Thyroid gland (tissue), 4 donors: Measurements from ENCODE around the gene ZYG11B. TPM values are rescaled to one million over a fixed set of nuclear protein-coding genes. Genes with fewer than 3 reads are reported as not detected.

Experiments
- DNase-seq, 2 donors: peaks; one replicate each; pipeline ENCODE4 v3.0.0-alpha.2; 2019
- H3K27ac ChIP-seq, 3 donors: fragments of 200-600 bp; sonication (generic); 1 replicate in 2 of 3; 2 replicates in 1 of 3; pipeline ENCODE4 v1.5.1; 2016 to 2019; ENCODE audit warnings: mild to moderate bottlenecking in 1 of 3, moderate library complexity in 1 of 3
- H3K27me3 ChIP-seq: fragments of 200-600 bp; sonication (generic); one replicate; pipeline ENCODE4 v1.5.1; 2019
- H3K36me3 ChIP-seq, 2 donors: fragments of 200-600 bp; sonication (generic); one replicate each; pipeline ENCODE4 v1.5.1; 2016 to 2019
- H3K4me1 ChIP-seq, 2 donors: fragments of 200-600 bp; sonication (generic); one replicate each; pipeline ENCODE4 v1.5.1; 2017 to 2019
- H3K4me3 ChIP-seq, 3 donors: fragments of 200-600 bp; sonication (generic); replicated peaks in 1 of 3; 1 replicate in 2 of 3; 2 replicates in 1 of 3; pipeline ENCODE4 v1.5.1; 2016; ENCODE audit warnings: mild to moderate bottlenecking in 1 of 3
- H3K9me3 ChIP-seq: fragments of 200-600 bp; sonication (generic); one replicate; pipeline ENCODE4 v1.5.1; 2017
- POLR2A ChIP-seq, 2 donors: fragments of 450-650 bp; IDR thresholded peaks; one replicate each; pipeline ENCODE4 v1.6.1; 2017; ENCODE audit warnings: antibody characterized with exemption in 2 of 2, mild to moderate bottlenecking in 2 of 2, moderate library complexity in 1 of 2
- WGBS, 2 donors: methylation state at CpG; one replicate each; pipeline ENCODE4 v1.1.5; 2017; 5-methylcytosine and 5-hydroxymethylcytosine counted together
- intact Hi-C: fragments of 100-400 bp; cut with DNase I; formaldehyde crosslinking; loops from one replicate; pipeline ENCODE4 v1.15.1; 2023
- total RNA-seq, 4 donors: library from RNA; depleted of rRNA; stranded (reverse); fragments of >200 nt; gene quantifications; one replicate each; pipeline ENCODE4 v1.2.3, GENCODE V29; 2016
- TF ChIP-seq, protein P1 (sequence below), 6 experiments: fragments of 200-600 bp in 3 of 6; fragments of 450-650 bp in 3 of 6; sonication (generic) in 3 of 6; IDR thresholded peaks; one replicate each; pipeline ENCODE4 v1.5.1; 2016 to 2019; ENCODE audit warnings: antibody characterized with exemption in 6 of 6, mild to moderate bottlenecking in 2 of 6, inconsistent platforms in 1 of 6, moderate library complexity in 1 of 6

ZYG11B gene
- total RNA-seq, result 10 to 100 TPM; 64.8 to 88.2 (median 82.2) TPM

DNA sequence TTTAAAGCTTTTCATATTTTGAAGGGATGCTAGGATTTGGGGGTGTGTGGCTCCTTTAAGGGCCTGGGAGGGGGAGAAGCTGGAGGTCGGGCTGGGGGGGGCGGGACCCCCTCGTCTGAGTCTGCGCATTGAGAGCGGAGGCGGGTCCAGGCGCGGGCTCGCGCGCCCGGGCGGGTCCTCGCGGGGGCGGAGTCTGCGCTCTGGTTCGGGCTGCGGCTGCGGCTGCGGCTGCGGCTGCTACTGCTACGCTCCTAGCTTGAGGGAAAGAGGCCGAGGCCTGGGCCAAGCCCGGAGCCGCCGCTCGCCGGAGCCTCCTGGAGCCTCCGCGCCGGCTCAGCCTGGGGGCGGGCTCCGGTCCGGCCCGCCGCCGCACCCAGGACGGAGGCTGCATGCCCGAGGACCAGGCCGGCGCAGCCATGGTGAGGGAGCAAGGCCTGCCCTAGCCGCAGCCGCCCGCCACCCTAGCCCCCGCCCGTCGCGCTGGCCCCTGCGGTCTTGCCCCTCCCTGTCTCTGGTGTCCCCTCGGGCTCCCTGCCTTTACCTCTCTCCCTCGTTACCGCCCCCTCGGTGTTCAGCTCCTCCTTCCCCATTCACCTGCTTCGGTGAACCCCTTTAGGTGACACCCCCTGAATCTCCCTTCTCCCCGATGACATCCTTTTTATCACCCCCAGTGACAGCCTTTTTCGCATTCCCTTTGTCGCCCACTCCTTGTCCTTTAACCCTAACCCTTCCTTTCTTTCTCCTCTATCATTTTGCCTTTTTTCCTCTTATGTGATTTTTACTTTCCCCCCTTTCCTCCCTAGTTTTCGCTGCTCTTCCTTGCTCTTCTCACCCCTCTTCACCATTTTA is at the start of gene ZYG11B:
ZYG11B (plus strand) TSS at position 189 of the 849 bp plus-strand sequence; CDS start at position 390, 201 bp downstream.
- Histone ChIP-seq H3K27ac (peak within 1 kb of the TSS; percentile 59 to 90 (median 80)), H3K27me3 (no peaks in the 10 kb centered on the region), H3K4me3 (peak within 1 kb of the TSS; percentile 38 to 94 (median 71)), H3K36me3 (no peaks in the 10 kb centered on the region), H3K4me1 (peaks cover 14 to 23% of the 10 kb centered on the region in 2 donors), H3K9me3 (no peaks in the 10 kb centered on the region)
- DNase-seq, result peak; percentile 89
- WGBS, 2 donors, result 0 to 1% methylated on average over 15 to 27 of the region's 59 CpGs
- TF ChIP-seq, protein P1, sequence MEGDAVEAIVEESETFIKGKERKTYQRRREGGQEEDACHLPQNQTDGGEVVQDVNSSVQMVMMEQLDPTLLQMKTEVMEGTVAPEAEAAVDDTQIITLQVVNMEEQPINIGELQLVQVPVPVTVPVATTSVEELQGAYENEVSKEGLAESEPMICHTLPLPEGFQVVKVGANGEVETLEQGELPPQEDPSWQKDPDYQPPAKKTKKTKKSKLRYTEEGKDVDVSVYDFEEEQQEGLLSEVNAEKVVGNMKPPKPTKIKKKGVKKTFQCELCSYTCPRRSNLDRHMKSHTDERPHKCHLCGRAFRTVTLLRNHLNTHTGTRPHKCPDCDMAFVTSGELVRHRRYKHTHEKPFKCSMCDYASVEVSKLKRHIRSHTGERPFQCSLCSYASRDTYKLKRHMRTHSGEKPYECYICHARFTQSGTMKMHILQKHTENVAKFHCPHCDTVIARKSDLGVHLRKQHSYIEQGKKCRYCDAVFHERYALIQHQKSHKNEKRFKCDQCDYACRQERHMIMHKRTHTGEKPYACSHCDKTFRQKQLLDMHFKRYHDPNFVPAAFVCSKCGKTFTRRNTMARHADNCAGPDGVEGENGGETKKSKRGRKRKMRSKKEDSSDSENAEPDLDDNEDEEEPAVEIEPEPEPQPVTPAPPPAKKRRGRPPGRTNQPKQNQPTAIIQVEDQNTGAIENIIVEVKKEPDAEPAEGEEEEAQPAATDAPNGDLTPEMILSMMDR (IDR thresholded peaks at IDR 0.05), result peak in 1 of 6 experiments; percentile 8
- TF ChIP-seq POLR2A (IDR thresholded peaks at IDR 0.05), result peak in 1 of 2 donors; percentile 92
- intact Hi-C loops, result loop anchor here (10.0 kb wide), 1 partner anchor 188 kb away; no protein-coding TSS in a partner anchor

DNA sequence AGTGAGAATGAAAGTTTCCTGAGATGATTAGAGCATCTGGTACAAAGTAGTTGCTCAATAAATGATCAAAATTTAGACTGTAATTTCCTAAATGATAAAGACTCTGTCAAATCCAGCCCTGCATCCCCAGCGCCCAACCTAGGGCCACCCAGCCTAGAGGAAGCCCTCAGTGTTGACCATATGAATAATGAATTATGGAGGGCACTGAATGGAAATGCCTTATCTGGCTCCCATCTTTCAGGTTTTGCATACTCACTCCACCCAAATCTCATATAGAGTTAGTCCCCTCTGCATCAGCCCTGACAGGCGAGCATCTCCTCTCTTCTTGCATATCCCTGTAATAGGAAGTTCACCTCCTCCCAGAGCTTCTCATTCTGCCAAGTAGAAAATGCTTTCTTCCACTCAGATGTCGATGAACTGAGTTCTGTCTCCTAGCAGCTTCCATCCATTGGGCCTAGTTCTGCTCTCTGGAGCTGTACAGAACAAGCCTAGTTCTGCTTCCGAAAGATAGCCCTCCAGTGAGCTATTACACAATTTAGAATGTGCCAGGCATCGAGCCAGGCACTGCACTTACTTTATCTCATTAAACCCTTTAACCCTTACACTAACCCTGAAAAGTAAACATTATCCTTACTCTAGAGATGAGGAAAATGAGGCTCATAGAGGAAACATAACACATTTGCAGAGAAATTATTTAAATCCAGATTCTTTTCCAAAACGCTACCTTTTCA is 49.0 kb upstream of the ZYG11B start:
- Histone ChIP-seq H3K27ac (no peak overlapping the region), H3K4me3 (no peak overlapping the region), H3K36me3 (no peaks in the 10 kb centered on the region), H3K27me3 (no peaks in the 10 kb centered on the region), H3K9me3 (no peaks in the 10 kb centered on the region), H3K4me1 (no peaks in the 10 kb centered on the region)
- DNase-seq, result peak in 1 of 2 donors; percentile 14
- TF ChIP-seq, protein P1 (IDR thresholded peaks at IDR 0.05), result no peak
- TF ChIP-seq POLR2A (IDR thresholded peaks at IDR 0.05), result no peak
- WGBS, 2 donors, result 66% methylated on average over 6 of the region's 6 CpGs
- intact Hi-C loops, result no loop called here

DNA sequence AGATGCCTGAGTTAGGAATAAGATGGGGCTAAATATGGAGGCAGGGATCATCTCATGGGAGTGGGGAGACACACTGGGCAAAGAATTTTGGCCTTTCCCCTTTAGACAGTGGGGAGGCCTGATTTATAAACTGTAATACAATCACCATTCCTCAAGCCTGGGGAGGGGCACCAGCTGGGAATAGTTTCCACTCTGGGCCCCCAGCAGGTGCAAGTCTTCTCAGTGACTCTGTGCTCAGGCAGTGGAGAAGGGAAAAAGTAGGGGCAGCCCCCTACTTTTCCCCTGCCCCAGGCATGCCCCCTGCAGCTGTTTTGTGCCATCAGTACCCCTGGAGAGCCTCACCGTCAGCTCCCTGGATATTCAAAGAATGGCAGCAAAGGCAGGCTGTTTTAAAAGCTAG is 47.2 kb upstream of the ZYG11B start:
- 100% methylated on average over 1 of the region's 1 CpG for WGBS, 2 donors
- TF ChIP-seq, protein P1 (IDR thresholded peaks at IDR 0.05), result no peak
- no peak for TF ChIP-seq POLR2A (IDR thresholded peaks at IDR 0.05)
- Histone ChIP-seq H3K4me3 (no peak overlapping the region), H3K4me1 (no peaks in the 10 kb centered on the region), H3K27me3 (no peaks in the 10 kb centered on the region), H3K9me3 (no peaks in the 10 kb centered on the region), H3K27ac (no peak overlapping the region), H3K36me3 (no peaks in the 10 kb centered on the region)
- no peak for DNase-seq
- intact Hi-C loops, result no loop called here

DNA sequence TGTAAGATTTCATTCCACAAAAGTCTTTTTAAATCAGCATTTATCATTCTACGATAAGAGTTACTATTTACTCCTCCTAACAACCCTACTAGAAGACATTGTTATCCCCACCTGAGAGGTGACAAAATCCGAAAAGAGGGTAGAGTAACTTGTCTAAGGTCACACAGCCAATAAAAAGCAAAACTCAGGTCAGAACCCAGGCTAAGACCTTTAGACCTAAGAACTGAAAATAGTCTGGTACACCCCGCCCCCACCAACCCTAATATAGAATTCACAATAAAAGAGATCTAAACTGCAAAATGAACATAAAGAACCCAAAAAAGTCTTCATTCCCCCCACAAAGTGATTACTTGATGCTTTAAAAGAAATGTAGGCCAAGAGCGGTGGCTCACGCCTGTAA is 46.8 kb upstream of the ZYG11B start:
- intact Hi-C loops, result no loop called here
- Histone ChIP-seq H3K27me3 (no peaks in the 10 kb centered on the region), H3K36me3 (no peaks in the 10 kb centered on the region), H3K4me3 (no peak overlapping the region), H3K9me3 (no peaks in the 10 kb centered on the region), H3K27ac (no peak overlapping the region), H3K4me1 (no peaks in the 10 kb centered on the region)
- TF ChIP-seq POLR2A (IDR thresholded peaks at IDR 0.05), result no peak
- TF ChIP-seq, protein P1 (IDR thresholded peaks at IDR 0.05), result no peak
- no peak for DNase-seq
- WGBS, 2 donors, result 94 to 95% methylated on average over 5 of the region's 5 CpGs
